ENCODE results near the gene TXNRD1. TPM values are rescaled to one million over a fixed set of nuclear protein-coding genes. Genes with fewer than 3 reads are reported as not detected.

The TXNRD1 gene
- total RNA-seq, 1 donor = 502 TPM

- Histone ChIP-seq H3K27me3 (ENCODE audit: insufficient read depth, low read length) (no peaks in the 10 kb centered on the region), H2AFZ (ENCODE audit: low read length) (peak overlapping the region; percentile 30), H4K20me1 (ENCODE audit: insufficient read depth, low read length) (no peaks in the 10 kb centered on the region), H3K4me3 (ENCODE audit: insufficient read depth, low read length) (no peak overlapping the region), H3K27ac (ENCODE audit: low read depth, low read length) (no peak overlapping the region), H3K4me1 (ENCODE audit: insufficient read depth, low read length) (no peaks in the 10 kb centered on the region), H3K9me3 (ENCODE audit: low read depth, low read length) (no peaks in the 10 kb centered on the region), H3K36me3 (ENCODE audit: insufficient read depth, low read length) (no peaks in the 10 kb centered on the region), H3K4me2 (ENCODE audit: insufficient read depth, low read length) (no peak overlapping the region), H3K79me2 (ENCODE audit: insufficient read depth, low read length) (no peaks in the 10 kb centered on the region)
- DNase-seq (ENCODE audit: insufficient read length, low spot score, missing footprints) = peak; percentile 23
- no peak for TF ChIP-seq CTCF (IDR thresholded peaks at IDR 0.05; ENCODE audit: extremely low read depth, low read depth, low read length)
These were observed 28.0 kb downstream of the TXNRD1 start for GRCh38 chr12:104243551-104243950.

- Histone ChIP-seq H3K4me1 (ENCODE audit: insufficient read depth, low read length) (no peaks in the 10 kb centered on the region), H3K4me3 (ENCODE audit: insufficient read depth, low read length) (no peak overlapping the region), H3K36me3 (ENCODE audit: insufficient read depth, low read length) (no peaks in the 10 kb centered on the region), H4K20me1 (ENCODE audit: insufficient read depth, low read length) (no peaks in the 10 kb centered on the region), H2AFZ (ENCODE audit: low read length) (peak overlapping the region; percentile 30), H3K4me2 (ENCODE audit: insufficient read depth, low read length) (no peak overlapping the region), H3K27ac (ENCODE audit: low read depth, low read length) (no peak overlapping the region), H3K79me2 (ENCODE audit: insufficient read depth, low read length) (no peaks in the 10 kb centered on the region), H3K27me3 (ENCODE audit: insufficient read depth, low read length) (no peaks in the 10 kb centered on the region), H3K9me3 (ENCODE audit: low read depth, low read length) (no peaks in the 10 kb centered on the region)
- no peak for TF ChIP-seq CTCF (IDR thresholded peaks at IDR 0.05; ENCODE audit: extremely low read depth, low read depth, low read length)
- DNase-seq (ENCODE audit: insufficient read length, low spot score, missing footprints) = no peak
These were observed 28.4 kb downstream of the TXNRD1 start for GRCh38 chr12:104243971-104244370.

- no peak overlapping the region for H3K4me2 ChIP-seq (ENCODE audit: insufficient read depth, low read length)
- H3K9me3 ChIP-seq (ENCODE audit: low read depth, low read length) = no peaks in the 10 kb centered on the region
- H3K27me3 ChIP-seq (ENCODE audit: insufficient read depth, low read length) = no peaks in the 10 kb centered on the region
- no peak overlapping the region for H2AFZ ChIP-seq (ENCODE audit: low read length)
- DNase-seq (ENCODE audit: insufficient read length, low spot score, missing footprints) = no peak
- no peak overlapping the region for H3K4me3 ChIP-seq (ENCODE audit: insufficient read depth, low read length)
- no peaks in the 10 kb centered on the region for H3K79me2 ChIP-seq (ENCODE audit: insufficient read depth, low read length)
- no peaks in the 10 kb centered on the region for H3K36me3 ChIP-seq (ENCODE audit: insufficient read depth, low read length)
- peaks cover 3% of the 10 kb centered on the region for H3K4me1 ChIP-seq (ENCODE audit: insufficient read depth, low read length)
- no peaks in the 10 kb centered on the region for H4K20me1 ChIP-seq (ENCODE audit: insufficient read depth, low read length)
- H3K27ac ChIP-seq (ENCODE audit: low read depth, low read length) = no peak overlapping the region
- no peak for TF ChIP-seq CTCF (IDR thresholded peaks at IDR 0.05; ENCODE audit: extremely low read depth, low read depth, low read length)
These were observed 32.1 kb downstream of the TXNRD1 start for GRCh38 chr12:104247698-104248097.

GRCh38 chr12:104248444-104248843, 32.9 kb downstream of the TXNRD1 start:
- H3K79me2 ChIP-seq (ENCODE audit: insufficient read depth, low read length) = no peaks in the 10 kb centered on the region
- DNase-seq (ENCODE audit: insufficient read length, low spot score, missing footprints) = no peak
- H3K36me3 ChIP-seq (ENCODE audit: insufficient read depth, low read length) = no peaks in the 10 kb centered on the region
- H3K9me3 ChIP-seq (ENCODE audit: low read depth, low read length) = no peaks in the 10 kb centered on the region
- H3K27me3 ChIP-seq (ENCODE audit: insufficient read depth, low read length) = no peaks in the 10 kb centered on the region
- no peaks in the 10 kb centered on the region for H4K20me1 ChIP-seq (ENCODE audit: insufficient read depth, low read length)
- H2AFZ ChIP-seq (ENCODE audit: low read length) = no peak overlapping the region
- H3K4me3 ChIP-seq (ENCODE audit: insufficient read depth, low read length) = no peak overlapping the region
- H3K27ac ChIP-seq (ENCODE audit: low read depth, low read length) = no peak overlapping the region
- TF ChIP-seq CTCF (IDR thresholded peaks at IDR 0.05; ENCODE audit: extremely low read depth, low read depth, low read length) = no peak
- no peak overlapping the region for H3K4me2 ChIP-seq (ENCODE audit: insufficient read depth, low read length)
- H3K4me1 ChIP-seq (ENCODE audit: insufficient read depth, low read length) = peaks cover 3% of the 10 kb centered on the region

All from osteoblast (primary cell).